Endothelial cell of umbilical vein (primary cell): ENCODE measurements around the gene NINL.

Experiments
- FOS ChIP-seq: IDR thresholded peaks from 2 replicates; pipeline ENCODE4 v1.6.1; 2011; ENCODE audit warnings: mild to moderate bottlenecking, low read length, moderate library complexity, borderline replicate concordance; ENCODE audit not compliant: insufficient read depth
- JUN ChIP-seq: IDR thresholded peaks from 2 replicates; pipeline ENCODE4 v1.6.1; 2011; ENCODE audit warnings: borderline replicate concordance, low read depth; ENCODE audit not compliant: insufficient read length, insufficient read depth
- POLR2AphosphoS5 ChIP-seq: IDR thresholded peaks from 2 replicates; pipeline ENCODE4 v1.6.1; 2012; ENCODE audit warnings: low read depth, mild to moderate bottlenecking, control low read depth, low read length, moderate library complexity; ENCODE audit not compliant: insufficient read depth

- TF ChIP-seq POLR2AphosphoS5, result no peak
- no peak for TF ChIP-seq JUN
- TF ChIP-seq FOS, result no peak
These were observed 160.8 kb downstream of the NINL start for GRCh38 chr20:25424536-25424935.
